ENCODE measurements around the gene DNER.
A peak's percentile ranks its signal among the peaks of the same experiment; 100 is the strongest.
"Not testable (repeated sequence)": the region's sequence is repeated elsewhere in the genome, so short reads cannot be mapped to it uniquely, and the experiment has no call there.

DNER gene

DNA sequence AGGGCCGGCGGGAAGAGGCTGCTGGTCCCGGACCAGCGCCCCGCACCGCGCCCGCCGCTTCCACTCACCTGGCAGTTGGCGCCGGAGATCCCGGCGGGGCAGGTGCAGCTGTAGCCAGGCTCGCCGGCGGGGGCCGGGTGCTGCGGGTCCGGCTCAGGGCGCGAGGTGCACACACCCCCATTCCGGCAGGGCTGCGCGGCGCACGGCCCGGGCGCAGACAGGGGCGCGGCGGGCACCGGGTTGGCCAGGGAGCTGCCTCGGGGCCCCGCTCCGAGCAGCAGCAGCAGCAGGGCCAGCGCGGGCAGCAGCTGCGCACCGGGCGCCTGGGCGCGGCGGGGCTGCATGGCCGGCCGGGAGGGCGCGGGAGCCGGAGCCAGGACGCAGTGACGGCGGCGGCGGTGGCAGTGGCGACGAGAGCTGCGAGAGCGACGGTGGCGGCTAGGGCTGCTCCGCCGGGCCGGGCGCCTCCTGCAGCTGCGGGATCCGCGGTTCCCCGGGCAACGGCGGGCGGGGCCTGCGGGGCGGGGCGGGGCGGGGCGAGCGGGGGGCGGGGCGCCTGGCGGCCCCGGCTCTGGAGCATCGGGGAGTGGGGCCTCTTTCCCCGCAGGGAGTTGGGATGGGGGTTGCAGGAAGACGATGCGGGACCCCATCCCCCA is at the start of gene DNER:
TSS of gene DNER (minus strand) at position 476 of the 656 bp plus-strand sequence. CDS start at position 344, 132 bp downstream.
- DNase-seq: peak; percentile 59

- no peak for DNase-seq
Observed at GRCh38 chr2:229761663-229762062, 47.3 kb upstream of the DNER start.

GRCh38 chr2:229757462-229757861 is 43.1 kb upstream of the DNER start:
- not testable (repeated sequence) for DNase-seq

GRCh38 chr2:229752970-229753729 is 38.8 kb upstream of the DNER start:
- DNase-seq: peak; percentile 23

DNA sequence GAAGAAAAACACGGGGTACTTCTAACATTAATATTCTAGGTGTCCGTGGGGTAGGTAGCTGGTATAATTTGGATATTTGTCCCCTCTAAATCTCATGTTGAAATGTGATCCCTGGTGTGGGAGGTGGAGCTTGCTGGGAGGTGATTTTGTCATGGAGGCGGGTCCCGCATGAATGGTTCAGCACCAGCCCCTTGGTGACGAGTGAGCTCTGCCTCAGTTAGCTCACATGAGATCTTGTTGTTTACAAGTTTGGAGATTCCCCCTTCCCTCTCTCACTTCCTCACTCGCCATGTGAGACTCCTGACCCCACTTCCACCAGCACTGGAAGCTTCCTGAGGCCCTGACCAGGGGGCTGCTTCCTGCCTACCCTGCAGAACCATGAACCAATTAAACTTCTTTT is 35.4 kb upstream of the DNER start:
- DNase-seq: no peak

GRCh38 chr2:229748950-229749349 is 34.6 kb upstream of the DNER start:
- DNase-seq: no peak

DNA sequence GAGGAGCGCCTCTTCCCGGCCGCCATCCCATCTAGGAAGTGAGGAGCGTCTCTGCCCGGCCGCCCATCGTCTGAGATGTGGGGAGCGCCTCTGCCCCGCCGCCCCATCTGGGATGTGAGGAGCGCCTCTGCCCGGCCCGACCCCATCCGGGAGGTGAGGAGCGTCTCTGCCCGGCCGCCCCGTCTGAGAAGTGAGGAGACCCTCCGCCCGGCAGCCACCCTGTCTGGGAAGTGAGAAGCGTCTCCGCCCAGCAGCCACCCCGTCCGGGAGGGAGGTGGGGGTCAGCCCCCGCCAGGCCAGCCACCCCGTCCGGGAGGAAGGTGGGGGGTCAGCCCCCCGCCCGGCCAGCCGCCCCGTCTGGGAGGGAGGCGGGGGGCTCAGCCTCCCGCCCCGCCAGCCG is 28.3 kb upstream of the DNER start:
- not testable (repeated sequence) for DNase-seq

GRCh38 chr2:229740279-229740678 is 25.9 kb upstream of the DNER start:
- no peak for DNase-seq

DNA sequence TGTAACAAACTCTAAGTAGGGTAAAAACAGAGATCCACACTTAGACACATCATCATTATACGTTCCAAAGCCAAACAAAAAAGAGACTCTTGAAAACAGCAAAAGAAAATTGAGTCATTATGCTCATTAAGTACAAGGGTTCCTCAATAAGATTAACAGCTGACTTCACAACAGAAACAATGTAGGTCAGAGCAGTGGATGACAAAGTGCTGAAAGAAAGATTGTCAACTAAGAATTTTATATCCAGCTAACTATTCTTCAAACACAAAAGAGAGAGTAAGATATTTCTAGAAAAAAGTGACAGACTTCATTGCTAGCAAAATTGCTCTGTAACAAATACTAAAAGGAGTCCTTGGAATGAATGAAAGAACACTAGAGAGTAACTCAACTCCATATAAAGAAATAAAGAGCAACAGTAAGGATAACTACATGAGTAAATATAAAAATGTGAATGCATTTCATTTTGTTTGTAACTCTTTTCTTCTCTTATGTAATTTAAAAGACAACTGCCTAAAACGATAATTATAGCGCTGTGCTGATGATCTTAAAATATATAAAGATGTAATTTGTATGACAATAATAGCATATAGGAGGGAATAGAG is 23.8 kb upstream of the DNER start:
- no peak for DNase-seq

- DNase-seq: no peak
Observed at GRCh38 chr2:229734410-229734809, 20.1 kb upstream of the DNER start.

DNA sequence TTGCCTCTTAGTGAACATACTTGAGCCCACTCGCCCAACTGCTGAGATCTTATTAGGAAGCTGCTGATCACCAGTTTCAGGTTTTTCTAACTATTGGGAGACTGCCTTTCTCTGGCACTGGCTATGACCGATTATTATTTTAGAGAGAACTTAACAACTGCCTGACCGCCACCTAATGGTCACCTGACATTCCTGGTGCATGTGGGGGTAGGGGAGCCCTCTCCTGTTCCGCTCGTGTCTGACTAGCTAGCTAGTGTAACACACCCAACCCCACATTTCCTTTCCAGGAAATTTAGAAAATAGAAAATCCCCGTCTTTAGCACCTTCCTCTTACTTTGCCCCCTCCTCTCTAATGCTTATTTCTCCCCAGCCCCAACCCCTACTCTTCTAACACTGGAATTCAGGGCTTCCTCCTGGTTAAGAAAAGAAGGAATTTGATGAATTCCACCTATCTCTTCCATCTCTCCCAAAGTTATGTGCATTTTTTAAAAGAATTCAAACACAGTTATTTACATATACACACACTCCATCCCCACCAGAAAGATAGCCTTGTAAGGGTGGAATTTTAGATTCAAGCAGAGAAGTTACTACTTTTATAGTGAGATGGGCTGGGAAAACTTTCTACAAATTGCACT is 19.4 kb upstream of the DNER start:
- DNase-seq: no peak

DNA sequence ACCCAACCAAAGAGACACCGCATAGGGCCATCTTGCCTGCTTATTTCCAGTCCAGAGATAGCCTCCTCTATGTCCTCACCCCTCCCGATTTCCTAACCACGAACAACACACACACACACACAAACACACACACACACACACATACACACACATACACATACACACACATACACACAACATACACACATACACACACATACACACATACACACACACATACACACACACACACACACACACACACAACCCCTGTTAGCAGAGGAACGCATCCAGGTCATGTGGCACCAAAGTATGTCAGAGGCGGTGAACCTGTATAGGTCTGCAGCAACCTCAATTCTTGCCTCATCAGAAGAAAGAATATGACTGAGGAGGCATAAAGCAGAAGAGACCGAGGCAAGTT is 18.5 kb upstream of the DNER start:
- DNase-seq: no peak

DNA sequence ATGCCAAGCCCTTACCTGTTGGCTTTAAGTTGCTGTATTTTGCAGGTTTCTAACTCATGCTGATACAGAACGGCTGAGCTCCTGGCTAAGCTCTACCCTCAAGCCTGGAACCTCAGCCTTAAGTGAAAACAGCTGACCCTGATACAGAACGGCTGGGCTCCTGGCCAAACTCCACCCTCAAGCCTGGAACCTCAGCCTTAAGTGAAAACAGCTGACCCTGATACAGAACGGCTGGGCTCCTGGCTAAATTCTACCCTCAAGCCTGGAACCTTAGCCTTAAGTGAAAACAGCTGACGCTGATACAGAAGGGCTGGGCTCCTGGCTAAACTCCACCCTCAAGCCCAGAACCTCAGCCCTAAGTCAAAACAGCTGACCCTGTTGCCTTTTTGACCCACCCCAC is 17.6 kb upstream of the DNER start:
- peak; percentile 4 for DNase-seq

DNA sequence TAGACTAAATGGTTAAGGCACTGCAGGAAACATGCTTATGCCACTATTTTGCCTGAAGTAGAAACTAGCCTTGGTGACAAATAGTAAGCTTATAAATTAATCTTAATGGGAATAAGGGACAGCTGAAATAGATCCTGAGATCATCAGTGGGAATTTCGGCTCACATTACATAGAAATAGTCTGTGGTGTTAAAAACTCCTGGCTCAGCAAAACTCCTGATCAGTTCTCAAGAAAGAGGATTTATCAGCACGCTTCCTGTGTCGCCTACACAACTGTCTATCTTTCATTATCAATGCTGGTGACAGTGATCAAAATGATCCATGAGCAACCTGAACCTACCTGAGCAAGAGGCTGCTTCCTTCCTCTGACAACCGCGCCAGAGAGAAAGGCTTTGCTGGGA is 17.0 kb upstream of the DNER start:
- no peak for DNase-seq

- DNase-seq: no peak
Observed at GRCh38 chr2:229728370-229728769, 14.0 kb upstream of the DNER start.

- no peak for DNase-seq
Observed at GRCh38 chr2:229726643-229727042, 12.3 kb upstream of the DNER start.

GRCh38 chr2:229725716-229726574 is 11.6 kb upstream of the DNER start:
- DNase-seq: peak; percentile 8

GRCh38 chr2:229723192-229723591 is 8.8 kb upstream of the DNER start:
- DNase-seq: not testable (repeated sequence)

DNA sequence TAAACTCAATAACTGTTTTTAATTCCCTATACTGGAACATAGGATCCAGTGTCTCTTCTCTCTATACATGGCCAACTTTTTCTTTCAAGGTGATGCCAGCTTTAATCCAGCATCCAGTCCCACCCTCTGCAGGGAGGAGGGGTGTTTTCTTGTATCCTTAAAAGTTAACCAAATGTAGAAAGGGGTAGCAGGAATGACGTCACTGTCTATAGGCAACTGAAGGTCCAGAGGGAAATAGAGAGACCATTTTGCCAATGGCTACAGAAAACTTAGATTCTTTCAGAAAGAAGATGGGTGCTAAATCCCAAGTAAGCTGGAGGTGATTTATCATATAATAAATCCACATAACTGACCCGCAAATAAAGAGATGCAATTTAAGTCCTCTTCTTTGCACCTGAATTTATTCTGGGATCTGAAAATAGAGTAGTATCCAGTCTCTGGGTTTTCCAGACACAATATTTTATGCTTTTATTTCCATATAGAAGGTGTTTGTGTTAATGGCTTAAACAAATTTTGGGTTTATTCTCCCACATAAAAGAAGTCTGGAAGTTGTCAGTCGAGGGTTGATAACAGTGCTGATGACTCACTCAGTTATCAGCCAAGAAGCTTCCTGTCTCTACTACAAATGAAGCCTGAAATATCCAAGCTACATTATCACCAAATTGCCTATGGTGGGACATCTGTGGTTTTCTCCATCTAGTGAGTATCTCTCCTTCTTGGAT is 5.7 kb upstream of the DNER start:
- DNase-seq: no peak

GRCh38 chr2:229718057-229718456 is 3.7 kb upstream of the DNER start:
- no peak for DNase-seq

DNA sequence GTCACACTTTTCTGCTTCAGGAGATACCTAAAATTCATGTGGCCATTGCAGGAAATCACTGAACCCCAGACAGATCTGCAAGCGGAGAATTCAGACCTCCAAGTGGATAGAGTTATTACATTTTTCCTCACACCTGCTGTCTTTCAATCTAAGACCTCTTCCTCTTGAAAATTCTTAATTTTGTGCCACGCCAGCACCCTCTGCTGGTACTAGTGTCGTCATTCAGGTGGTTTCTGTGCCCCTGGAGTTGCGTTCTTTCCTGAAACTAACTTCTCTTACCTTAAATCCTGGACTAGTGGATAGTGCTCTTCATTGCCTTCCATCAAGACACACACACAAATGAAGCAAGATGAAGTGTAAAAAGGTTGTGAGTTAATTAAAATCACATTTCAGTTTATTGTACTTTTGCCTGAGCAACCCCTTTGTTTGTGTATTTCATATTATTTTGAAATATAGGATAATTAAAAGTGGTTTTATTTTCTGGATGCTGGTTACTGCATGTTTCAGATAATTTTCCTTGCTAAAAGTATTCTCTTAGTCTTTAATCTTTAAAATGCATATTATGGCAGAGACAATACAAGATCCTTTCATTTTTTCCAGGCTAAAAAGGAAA is 1.6 kb upstream of the DNER start:
- DNase-seq: peak; percentile 49

Measured in NCI-H774 (cell line).